NCI-H345 treated with DMSO at 0.1 percent for 48 hours (cell line): ENCODE measurements around the gene EXT2.

Source experiments
- DNase-seq: peaks from one replicate; lab custom pipeline; 2025; ENCODE audit not compliant: unreplicated experiment; lab: John Stamatoyannopoulos, UW

The EXT2 gene

DNA sequence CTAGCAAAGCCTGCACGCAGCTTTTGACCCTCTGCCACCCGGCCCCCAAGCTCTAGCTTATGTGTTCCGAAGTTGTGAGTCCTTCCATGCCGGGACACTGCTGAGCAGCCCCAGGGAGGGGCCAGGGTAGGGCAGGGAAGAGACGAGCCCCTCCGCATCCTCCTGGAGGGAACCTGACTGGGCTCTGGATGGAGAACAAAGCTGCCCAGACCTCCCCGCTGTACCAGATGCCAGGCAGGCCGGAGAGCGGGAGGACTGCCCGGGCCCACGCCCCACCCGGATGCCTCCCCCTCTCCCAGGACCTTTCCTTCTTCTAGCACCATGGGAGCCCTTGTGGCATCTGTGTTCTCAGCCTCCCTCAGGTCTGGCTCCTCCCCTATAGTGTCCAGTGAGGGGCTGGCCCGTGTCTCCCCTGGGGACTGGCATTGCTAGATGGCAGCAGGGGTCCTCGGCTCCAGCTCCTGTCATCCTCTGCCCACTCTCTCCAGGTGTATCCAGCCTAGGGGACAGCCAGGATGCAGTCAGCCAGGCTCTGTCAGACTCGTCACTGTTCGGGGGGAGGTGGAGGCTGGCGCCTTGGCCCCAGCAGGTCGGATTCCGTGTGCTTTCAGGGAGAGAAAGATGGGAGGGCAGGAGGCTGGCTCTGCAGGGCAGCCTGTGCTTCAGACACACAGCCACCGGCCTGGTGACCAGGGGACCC, 168.4 kb downstream of the EXT2 start:
- no peak for DNase-seq

DNA sequence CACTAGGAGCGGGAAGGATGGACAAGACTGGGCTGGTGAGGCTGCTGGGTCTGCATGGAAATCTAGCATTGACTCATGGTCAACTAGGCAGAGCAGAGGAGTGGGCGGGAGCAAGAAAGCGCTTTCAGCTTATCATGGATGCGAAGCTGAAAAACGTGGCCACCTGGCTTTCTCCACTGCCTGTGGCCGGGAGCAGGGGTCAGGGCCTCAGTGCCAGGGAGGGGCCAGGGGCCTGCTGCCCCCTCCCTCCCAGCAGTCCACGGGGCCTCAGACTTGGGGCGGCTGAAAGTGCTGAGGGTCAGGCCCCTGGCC, 168.9 kb downstream of the EXT2 start:
- no peak for DNase-seq

DNA sequence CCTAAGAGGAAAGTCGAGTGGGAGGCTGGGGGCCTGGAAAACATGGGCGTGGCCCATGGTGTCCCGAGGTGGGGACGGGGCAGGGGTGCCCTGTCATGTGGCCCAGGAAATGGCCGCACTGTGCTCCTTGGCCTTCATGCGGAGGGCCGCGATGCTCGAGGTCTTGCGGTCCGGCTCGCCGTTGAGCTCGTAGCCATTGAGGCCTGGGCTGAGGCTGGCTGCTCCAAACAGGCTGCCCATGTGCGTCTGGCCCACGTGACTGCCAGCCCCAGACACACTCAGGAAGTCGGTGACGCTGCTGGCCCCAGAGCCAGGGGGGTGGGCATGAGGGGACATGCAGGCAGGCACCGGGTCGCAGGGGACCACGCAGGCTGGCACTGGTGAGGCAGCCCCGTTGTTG, 169.3 kb downstream of the EXT2 start:
- no peak for DNase-seq

DNA sequence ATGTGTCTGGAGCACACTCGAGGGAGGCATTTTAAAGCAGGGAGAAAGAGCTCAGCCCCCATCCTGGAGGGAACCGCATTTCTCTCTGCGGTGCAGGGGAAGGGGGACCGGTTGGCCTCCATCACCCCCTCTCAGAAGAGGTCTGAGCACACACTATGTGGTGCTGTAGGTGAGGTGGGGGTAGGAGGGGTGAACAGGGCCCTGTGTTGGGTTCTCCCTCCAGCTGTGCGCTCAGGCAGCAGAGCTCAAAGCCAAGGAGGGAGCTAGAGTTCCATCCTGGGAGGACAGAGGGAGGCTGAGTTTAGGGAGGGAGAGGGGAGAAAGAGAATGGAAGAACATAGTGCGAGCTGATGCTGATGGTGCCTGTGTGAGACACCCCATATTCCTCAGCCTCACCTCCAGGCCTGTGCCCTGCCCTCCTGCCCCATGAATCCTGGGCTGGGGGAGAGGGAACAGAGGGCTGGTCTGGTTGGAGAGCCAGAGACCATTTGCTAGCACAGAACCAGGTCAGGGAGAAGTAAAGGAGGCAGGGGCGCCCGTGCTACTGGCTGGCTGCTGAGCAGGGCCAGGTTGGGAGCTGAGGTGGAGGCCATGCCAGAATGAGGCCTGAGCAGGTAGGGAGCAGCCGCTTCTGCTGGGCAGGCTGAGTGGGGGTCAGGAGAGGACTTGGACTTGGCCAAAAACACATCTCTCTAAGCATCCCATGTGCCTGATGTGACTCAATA, 170.7 kb downstream of the EXT2 start:
- DNase-seq = no peak

DNA sequence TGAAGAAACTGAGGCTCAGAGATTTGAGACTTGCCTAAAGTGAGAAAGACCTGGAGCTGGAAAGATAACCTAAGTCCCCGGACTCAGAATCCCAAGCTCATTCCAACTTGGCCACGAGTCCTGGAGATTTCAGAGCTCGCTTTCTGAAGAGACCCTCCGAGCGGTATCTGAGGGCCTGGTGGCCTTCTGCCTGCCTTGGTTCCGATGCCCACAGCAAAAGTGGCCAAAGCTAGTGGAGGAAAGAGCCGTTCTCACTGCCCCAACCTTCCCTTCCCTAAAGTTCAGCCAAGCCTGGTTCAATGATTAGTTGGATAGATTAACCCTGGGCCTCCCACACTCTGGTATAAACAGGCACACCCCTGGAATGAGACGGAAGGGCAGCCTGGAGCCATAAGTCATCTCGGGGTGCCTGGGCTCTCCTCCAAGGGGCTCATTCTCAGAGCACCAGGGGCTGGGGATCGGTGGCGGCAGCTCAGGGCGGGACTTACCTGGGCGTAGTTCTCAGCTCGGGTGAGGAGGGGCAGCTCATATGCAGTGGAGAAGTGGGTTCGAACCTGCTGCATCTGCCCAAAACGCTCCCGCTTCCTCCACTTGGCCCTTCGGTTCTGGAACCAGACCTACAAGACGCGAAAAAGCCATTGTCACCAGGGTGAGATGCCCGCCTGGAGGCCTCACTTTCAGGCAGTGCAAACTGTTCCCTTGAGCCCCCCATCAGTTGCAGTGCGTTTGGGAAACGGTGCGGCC, 171.7 kb downstream of the EXT2 start:
- DNase-seq = no peak

DNA sequence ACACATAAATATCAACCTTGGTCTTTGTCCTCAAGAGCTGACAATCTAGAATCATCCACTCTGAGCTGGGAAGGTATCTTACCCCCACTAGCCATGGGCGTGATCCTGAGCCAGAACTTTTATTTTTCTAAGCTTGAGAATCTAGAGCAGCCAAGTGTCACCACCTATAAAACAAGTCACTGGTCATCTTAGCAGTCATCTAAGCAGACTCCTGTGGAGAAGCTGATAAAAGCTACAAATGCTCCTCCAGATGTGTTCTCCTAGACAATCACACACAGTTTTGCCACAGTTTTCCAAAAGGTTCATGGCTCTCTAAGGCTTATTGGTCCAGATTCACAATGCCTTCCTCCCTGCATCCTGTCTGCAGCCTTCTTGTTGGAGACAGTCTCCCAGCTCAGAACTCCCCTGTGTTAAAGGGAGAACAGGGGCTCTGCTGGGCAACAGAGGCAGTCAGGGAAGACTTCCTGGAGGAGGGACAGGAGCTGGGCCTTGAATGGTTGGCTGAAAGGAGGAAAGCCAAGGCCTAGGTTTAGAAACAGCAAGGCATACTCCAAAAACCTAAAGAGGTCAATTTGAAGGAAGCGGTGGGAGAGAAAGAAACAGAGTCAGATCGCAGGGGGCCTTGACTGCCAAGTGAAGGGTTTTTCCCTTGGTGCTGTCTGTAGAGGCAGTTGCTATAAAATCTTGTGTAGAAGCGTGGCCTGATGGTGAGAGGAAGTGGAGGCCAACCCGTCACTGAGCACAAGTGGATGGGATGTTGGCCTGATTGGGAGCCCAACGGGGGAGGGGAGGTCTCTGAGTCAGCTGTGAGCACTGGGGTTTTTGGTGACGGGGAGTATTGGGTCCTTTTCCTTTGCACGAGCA, 172.5 kb downstream of the EXT2 start:
- no peak for DNase-seq

DNA sequence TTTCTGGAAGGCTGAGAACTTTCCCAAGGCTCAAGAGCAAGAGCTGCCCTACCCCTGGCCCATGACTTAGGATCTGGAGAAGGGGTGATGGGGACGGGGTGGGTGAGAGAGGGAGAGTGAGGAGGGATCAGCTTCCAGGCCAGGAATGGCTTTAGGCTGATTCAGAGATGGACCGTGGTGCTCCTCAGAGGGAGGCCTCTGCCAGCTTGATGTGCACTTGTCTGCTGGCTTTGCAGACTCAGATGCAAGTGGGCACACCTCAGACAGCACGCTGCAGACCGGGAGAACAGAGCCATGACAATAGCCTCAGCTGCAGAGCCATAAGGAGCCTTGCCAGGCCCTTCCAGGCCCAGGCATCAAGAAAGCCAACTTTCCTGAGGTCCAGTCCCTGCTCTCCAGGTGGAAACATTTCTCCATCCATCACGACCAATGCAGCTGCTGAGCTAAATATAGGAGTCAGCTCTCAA, 173.2 kb downstream of the EXT2 start:
- DNase-seq = no peak

DNA sequence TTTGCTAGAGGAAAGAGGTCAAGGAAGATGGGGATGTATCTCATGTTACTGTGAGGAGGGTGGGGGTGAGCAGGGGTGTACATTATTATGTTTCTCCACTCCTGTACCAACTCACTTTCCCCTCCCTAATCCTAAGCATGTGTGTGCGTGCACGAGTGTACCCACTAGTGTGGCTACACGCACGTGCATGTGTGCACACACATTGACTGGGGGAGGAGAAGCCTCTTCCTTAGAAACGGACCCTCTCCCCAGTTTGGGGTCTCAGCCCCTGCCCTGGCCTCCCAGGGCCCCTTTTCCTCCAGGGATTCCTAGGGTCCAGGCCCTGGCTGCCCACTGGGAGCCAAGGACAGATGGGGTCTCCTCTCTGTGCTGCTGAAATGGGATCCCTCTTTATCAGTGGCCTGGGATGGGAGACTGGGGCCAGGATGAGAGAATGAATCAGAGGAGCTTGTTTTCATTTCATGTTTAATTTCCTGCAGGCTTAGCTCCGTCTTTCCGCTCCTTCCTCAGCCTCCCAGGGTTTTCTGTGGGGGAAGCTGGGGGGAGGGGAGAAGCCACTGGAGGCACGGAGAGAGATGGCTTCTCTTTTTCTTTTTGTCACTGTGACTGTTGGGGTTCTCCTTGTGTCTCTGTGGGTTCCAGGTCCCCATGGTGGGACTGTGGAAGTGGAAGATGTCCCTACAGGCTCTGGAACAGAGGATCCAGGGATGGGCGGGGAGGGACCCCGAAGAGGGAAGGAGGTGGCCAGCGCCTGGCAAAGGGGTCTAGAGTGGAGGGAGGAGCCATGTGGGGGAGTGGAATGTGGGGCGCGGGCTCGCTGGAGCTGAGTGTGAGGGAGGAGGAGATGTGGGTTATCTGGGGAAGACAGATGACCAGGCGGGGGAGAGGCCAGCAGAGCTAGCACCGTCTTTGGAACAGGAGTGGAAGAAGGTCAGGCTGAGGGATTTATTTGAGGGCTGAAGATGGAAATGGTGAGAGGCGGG, 174.2 kb downstream of the EXT2 start:
- no peak for DNase-seq

DNA sequence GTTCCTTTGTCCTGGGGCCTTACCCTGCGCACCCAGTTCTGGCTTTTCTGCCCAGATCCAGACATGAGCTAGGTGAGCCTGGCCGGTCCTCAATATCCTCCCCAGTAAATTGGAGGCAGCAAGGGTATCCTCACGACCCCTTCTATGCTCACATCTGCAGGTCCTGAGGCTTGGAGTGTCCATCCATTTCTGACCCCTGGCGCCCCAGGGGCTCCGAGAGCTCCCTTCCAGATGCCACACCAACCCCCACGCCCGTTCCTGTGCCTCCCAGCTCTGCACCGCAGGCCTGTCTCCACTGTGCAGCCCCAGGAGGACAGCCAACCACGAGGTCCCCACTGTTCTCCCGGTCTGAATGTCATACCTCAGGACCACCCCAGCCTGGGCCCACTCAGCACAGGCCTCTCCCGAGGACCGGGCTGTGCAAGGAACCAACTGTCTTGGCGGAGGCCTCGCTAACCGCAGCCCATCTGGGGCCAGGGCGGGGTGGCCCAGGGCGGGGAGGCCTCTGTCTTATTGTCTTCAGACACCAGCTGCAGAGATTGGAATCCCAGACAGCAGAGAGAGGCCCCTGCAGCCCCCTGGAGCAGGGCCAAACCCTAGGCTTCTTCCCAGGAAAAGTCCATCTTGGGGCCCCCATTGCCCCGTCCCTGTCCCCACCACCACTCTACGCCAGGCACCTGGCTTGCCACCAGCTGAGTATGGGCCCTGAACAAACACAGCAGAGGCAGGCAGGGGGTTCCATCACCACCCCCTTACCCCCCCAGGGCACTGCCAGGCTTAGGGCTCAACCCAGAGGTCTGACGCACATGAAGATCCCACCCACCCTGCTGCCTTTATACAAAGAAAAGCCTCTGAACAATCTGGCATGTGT, 175.2 kb downstream of the EXT2 start:
- DNase-seq = no peak

DNA sequence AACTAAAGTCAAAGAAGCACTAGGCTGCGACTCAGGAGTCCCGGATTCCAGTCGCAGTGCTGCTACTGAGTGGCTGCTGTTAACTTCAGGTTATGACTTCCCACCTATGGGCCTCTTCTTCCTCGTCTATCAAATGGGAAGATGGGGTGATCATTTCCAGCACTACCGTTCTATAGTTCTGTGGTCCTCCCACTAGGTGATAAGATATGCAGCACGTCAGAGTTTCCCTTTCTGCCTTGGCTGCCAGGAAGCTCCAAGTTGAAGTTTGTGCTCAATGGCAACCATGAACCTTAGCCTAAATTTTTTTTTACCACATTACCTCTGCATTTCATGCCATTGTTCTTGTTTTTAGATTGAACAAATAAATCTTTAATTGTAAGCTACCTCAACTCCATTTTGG, 175.8 kb downstream of the EXT2 start:
- DNase-seq = no peak

DNA sequence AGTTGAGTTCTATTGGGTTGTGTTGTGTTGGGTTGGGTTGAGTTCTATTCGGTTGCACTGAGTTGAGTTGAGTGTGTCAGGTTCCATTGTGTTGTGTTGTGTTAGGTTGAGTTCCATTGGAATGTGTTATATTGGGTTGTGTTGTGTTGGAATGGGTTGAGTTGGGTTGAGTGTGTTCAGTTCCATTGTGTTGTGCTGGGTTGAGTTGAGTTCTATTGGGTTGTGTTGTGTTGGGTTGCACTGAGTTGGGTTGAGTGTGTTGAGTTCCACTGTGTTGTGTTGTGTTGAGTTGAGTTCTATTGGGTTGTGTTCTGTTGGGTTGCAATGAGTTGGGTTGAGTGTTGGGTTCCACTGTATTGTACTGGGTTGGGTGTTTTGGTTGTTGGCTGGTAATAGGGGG, 178.9 kb downstream of the EXT2 start:
- DNase-seq = no peak

DNA sequence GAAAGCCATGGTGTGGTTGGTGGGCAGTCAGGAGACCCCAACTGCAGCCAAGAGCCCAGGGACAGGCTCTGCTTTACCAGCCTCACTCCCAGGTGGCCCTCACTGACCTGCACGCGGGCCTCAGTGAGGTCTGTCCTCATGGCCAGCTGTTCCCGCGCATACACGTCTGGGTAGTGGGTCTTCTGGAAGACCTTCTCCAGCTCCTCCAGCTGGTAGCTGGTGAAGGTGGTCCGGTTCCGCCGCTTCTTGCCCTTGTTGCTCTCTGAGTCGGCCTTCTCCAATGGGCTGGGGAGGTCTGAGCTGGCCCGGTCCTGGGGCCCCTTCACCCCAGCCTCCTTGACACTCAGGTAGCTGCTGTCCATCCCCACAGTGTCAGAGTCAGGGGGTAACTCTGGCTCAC, 179.8 kb downstream of the EXT2 start:
- DNase-seq = no peak

DNA sequence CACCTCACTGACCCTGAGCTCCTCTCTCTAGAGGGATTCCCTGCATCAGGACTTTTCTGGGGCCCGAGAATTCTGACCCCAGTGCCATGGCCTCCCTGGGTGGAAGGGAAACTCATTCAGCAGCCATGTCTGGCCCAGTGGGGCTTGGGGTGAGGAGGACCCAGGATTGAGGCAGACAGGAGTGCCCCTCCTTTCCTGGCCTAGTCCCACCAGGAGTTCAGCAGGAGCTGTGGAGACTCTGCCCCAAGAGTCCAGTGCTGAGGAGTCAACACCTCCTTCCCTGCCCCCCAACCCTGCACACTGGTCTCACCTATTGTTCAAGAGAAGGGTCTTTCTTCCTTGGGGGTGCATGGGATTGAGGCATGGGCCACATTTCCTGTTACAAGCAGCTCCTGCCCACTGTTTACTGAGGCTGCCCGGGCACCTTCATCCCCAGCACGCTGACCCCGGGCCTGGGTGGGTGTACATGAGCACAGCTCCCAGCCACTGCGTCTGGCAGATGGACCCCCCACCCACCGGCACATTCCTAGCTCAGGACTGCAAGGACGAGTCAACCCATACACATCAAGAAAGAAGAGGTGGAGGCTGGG, 180.6 kb downstream of the EXT2 start:
- DNase-seq = no peak

DNA sequence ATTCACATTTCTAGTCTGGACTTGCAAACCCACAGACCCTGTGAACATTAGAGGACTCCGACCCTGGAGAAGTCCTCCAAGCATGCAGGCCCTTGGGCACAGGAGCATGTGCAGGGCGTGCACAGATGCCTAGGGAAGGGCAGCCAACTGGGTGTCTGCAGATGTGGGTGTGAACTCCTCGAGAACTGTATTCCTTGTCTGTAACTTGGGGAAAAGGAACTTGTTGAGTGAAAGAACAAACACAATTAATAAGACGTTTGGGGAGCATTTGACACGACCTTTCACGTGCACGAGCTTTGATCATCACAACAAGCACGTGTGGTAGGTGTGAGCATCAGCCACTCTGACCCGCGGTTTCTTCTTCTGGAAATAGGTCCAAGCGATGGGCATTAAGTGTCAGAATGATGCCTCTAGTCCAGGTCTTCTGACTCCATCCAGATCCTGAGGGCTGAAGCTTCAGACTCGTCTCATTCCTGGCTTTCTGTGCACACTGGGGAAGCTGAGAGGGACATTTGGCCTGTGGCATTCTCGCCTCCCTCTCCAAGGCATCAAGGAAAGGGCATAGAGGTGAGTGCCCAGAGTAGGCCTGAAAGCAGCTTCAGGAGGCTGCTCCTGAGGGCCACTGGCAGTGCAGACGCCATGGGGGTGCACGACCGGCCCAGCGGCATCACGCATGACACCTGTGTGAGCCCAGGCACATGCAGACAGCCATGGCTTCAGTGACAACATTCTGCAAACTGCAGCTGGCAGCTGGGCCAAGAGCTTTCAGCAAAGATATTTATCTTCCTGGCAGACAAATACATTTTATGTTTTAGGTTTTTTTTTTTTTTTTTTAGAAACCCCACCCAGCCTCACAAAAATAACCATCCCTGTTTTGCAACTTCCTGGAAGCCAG, 182.0 kb downstream of the EXT2 start:
- no peak for DNase-seq

DNA sequence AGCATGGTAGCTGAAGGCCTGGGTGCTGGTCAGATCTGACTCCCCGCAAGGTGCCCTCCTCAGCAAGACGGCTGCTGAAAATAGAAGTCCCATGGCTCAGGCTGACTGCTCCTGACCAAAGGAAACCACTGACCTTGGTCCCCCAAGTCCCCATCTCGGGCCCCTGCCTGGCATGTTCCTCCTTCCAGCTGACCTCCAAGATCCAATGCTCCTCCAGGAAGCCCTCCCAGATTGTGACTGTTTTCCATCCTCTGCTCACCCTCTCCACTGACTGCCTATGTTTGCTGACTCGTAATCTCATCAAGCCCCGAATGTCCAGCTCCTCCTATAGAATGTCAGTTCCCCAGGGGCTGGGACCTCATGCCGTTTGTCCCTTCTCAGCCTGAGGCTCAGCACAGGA, 184.0 kb downstream of the EXT2 start:
- no peak for DNase-seq

DNA sequence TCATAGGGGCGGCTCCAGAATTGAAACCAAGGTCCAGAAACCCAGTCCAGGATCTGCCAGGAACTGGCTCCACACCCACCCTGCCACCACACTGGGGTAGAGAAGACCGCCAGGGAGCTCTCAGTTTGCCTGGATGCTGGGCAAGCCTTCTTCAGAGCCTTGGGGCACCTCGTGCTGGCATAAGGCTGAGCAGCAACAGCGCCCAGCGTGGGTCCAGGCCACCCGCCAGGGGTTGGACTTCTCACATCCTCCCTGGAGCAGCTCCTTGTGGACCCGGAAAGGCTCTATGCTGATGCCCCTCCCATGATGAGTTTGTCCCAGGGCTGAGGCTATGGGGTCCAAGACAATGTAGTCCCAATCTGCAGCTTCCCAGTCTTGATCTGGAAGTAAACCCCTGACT, 184.8 kb downstream of the EXT2 start:
- no peak for DNase-seq

DNA sequence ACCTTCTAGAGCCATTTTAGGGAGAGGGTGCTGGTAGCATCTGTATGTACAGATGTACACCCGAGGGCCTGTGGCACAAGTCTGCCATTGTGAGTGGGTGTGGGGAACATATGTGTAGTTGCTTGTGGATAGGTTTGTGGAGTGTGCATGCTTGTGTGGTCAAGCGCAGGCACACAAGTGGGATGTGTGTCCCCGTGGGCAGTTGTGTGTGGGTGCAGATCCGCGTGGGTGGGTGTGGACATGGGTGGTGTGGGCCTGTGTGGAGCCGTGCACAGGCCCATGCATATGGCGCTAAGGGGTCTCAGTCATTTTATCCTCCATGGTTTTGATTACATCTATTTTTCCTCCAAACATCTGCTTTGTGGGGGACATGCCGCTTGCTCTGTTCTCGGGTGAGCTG, 185.7 kb downstream of the EXT2 start:
- DNase-seq = no peak

DNA sequence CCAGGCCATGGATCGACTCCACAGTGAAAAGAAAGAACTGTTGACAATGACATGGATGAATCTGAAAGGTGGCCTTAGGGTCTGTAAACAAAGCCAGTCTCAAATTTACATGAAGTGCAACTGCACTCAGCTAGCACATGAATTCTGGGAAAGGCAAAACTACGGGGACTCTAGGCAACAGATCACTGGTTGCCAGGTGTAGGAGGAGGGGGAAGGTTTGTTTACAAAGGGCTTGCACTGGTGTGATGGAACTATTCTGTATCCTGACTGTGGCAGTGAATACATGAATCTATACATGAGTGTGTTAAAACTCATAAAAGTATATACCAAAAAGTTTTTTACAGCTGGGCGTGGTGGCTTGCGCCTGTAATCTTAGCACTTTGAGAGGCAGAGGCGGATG, 187.1 kb downstream of the EXT2 start:
- DNase-seq = peak; percentile 13
